ENCODE results near the gene SRP9.

Gene SRP9

GRCh38 chr1:225838793-225839192, 61.2 kb downstream of the SRP9 start:
- TF ChIP-seq CTCF (IDR thresholded peaks at IDR 0.05; ENCODE audit: unreplicated experiment in 3 of 3), result no peak
- Mint-ChIP-seq H3K27me3 (ENCODE audit: low read depth) (peaks cover 3% of the 10 kb centered on the region), H3K4me3 (no peak overlapping the region), H3K36me3 (ENCODE audit: low read depth) (peaks cover 42% of the 10 kb centered on the region), H3K27ac (no peak overlapping the region), H3K4me1 (peaks cover 24% of the 10 kb centered on the region), H3K9me3 (no peaks in the 10 kb centered on the region)

Data from nephron (organoid).